HepG2 (cell line): ENCODE data around the gene VPS25. TPM values are rescaled to one million over a fixed set of nuclear protein-coding genes. Genes with fewer than 3 reads are reported as not detected.

Experiments used
- ATAC-seq: fragments of 200-7000 bp; cut with Tn5 transposase; 3 replicates; pipeline ENCODE4 v1.9.1; 2020; ENCODE audit warnings: mild to moderate bottlenecking, moderate library complexity
- BruUV-seq: library from RNA; stranded (reverse); fragments of 400-500 nt; replicated peaks from 2 replicates; lab custom pipeline; 2021; lab: Mats Ljungman, UMichigan
- CTCF ChIA-PET: fragments of 300-600 bp; formaldehyde crosslinking; extraction: SDS; loops from one replicate; lab custom pipeline; 2021; ENCODE audit warnings: low total read pairs, inconsistent platforms, low intra/inter-chr PET ratio; lab: Yijun Ruan, JAX
- POLR2A ChIA-PET: fragments of 350-600 bp; sonication (Branson Sonifier 250); formaldehyde crosslinking; loops from one replicate; lab custom pipeline; 2020; ENCODE audit warnings: antibody characterized with exemption, inconsistent platforms; lab: Yijun Ruan, JAX
- DNase-seq: peaks from one replicate; pipeline ENCODE4 v3.0.0-alpha.2; 2015; ENCODE audit warnings: low spot score
- FAIRE-seq: peaks from 3 replicates; lab custom pipeline; 2011; peaks lifted over from hg19 to GRCh38; lab: Jason Lieb, UNC
- H2AFZ ChIP-seq: one replicate; pipeline ENCODE4 v1.6.1; 2011; ENCODE audit warnings: low read length, inconsistent platforms
- H3K27ac ChIP-seq: fragments of 300-600 bp; 3 replicates; pipeline ENCODE4 v1.8.0; 2011; ENCODE audit warnings: mixed run types, mild to moderate bottlenecking, mixed read lengths, low read length, inconsistent platforms; ENCODE audit not compliant: insufficient read depth; ENCODE audit errors: extremely low read length
- H3K27me3 ChIP-seq, 2 experiments: fragments of 200-600 bp in 1 of 2; 2 replicates in 1 of 2; 3 replicates in 1 of 2; pipeline versions ENCODE4 v1.6.0 to v1.8.0; 2011; ENCODE audit warnings: low read length in 2 of 2, mild to moderate bottlenecking in 2 of 2, moderate library complexity in 2 of 2, inconsistent platforms in 1 of 2; ENCODE audit not compliant: insufficient read depth in 2 of 2, control insufficient read depth in 1 of 2
- H3K36me3 ChIP-seq, 2 experiments: fragments of 200-600 bp in 1 of 2; replicated peaks in 1 of 2; 2 replicates in 1 of 2; 3 replicates in 1 of 2; pipeline versions ENCODE4 v1.5.1 to v1.8.0; 2011; ENCODE audit warnings: low read length in 2 of 2, inconsistent platforms in 1 of 2; ENCODE audit not compliant: insufficient read depth in 2 of 2, control insufficient read depth in 1 of 2
- H3K4me1 ChIP-seq: 2 replicates; pipeline ENCODE4 v1.5.1; 2012; ENCODE audit warnings: low read length, inconsistent platforms; ENCODE audit not compliant: insufficient read depth
- H3K4me2 ChIP-seq: 2 replicates; pipeline ENCODE4 v1.6.0; 2011; ENCODE audit warnings: low read depth, low read length, inconsistent platforms
- H3K4me3 ChIP-seq, 3 experiments: fragments of 200-600 bp in 1 of 3; sonication (generic), shearing (Covaris generic) in 1 of 3; replicated peaks in 1 of 3; 2 replicates each; pipeline ENCODE4 v1.5.1; 2011 to 2016; ENCODE audit warnings: low read length in 3 of 3, inconsistent platforms in 2 of 3, low read depth in 2 of 3, mild to moderate bottlenecking in 2 of 3, control low read depth in 1 of 3, mixed read lengths in 1 of 3; ENCODE audit not compliant: insufficient read depth in 1 of 3
- H3K79me2 ChIP-seq: one replicate; pipeline ENCODE4 v1.6.1; 2011; ENCODE audit warnings: low read length, inconsistent platforms; ENCODE audit not compliant: insufficient read depth
- H3K9ac ChIP-seq: 2 replicates; pipeline ENCODE4 v1.6.0; 2011; ENCODE audit warnings: mild to moderate bottlenecking, low read depth, low read length, inconsistent platforms; ENCODE audit not compliant: insufficient read depth
- H3K9me3 ChIP-seq: 2 replicates; pipeline ENCODE4 v1.5.1; 2012; ENCODE audit warnings: mild to moderate bottlenecking, low read length
- H4K20me1 ChIP-seq: 2 replicates; pipeline ENCODE4 v1.6.0; 2011; ENCODE audit warnings: inconsistent platforms, mild to moderate bottlenecking, low read length, moderate library complexity; ENCODE audit not compliant: insufficient read depth
- ADNP ChIP-seq: sonication (generic); formaldehyde crosslinking; IDR thresholded peaks from 2 replicates; pipeline ENCODE4 v1.4.0; 2020; ENCODE audit warnings: missing genetic modification reagents
- BRCA1 ChIP-seq: sonication (generic); formaldehyde crosslinking; IDR thresholded peaks from 2 replicates; pipeline ENCODE4 v1.4.0; 2020; ENCODE audit warnings: missing genetic modification reagents
- EP300 ChIP-seq, 3 experiments: sonication (generic) in 1 of 3; formaldehyde crosslinking in 1 of 3; IDR thresholded peaks; 2 replicates each; pipeline versions ENCODE4 v1.5.1 to v1.6.1; 2011 to 2020; ENCODE audit warnings: low read depth in 2 of 3, low read length in 2 of 3, borderline replicate concordance in 1 of 3, improper control_type of control experiment in 1 of 3, mild to moderate bottlenecking in 1 of 3, missing genetic modification reagents in 1 of 3, moderate library complexity in 1 of 3
- FOXK2 ChIP-seq: fragments of 450-650 bp; IDR thresholded peaks from 2 replicates; pipeline ENCODE4 v1.6.1; 2016
- MATR3 ChIP-seq: sonication (generic); formaldehyde crosslinking; IDR thresholded peaks from 2 replicates; pipeline ENCODE4 v1.4.0; 2020; ENCODE audit warnings: missing genetic modification reagents
- MTA1 ChIP-seq: sonication (generic); formaldehyde crosslinking; IDR thresholded peaks from 2 replicates; pipeline ENCODE4 v1.4.0; 2020; ENCODE audit warnings: missing genetic modification reagents, mild to moderate bottlenecking, borderline replicate concordance
- NR2F6 ChIP-seq, 2 experiments: IDR thresholded peaks; 2 replicates each; pipeline ENCODE4 v1.6.1; 2016; ENCODE audit warnings: antibody characterized with exemption in 1 of 2, mild to moderate bottlenecking in 1 of 2
- NR3C1 ChIP-seq: sonication (generic); formaldehyde crosslinking; IDR thresholded peaks from 2 replicates; pipeline ENCODE4 v1.4.0; 2020; ENCODE audit warnings: missing genetic modification reagents
- SIX1 ChIP-seq: sonication (generic); formaldehyde crosslinking; IDR thresholded peaks from 2 replicates; pipeline ENCODE4 v1.4.0; 2020; ENCODE audit warnings: missing genetic modification reagents, borderline replicate concordance
- SRSF4 ChIP-seq: fragments of 200-400 bp; formaldehyde crosslinking; IDR thresholded peaks from one replicate; pipeline ENCODE4 v1.6.1; 2018; ENCODE audit warnings: mild to moderate bottlenecking, low read depth, low read length, moderate library complexity; ENCODE audit not compliant: poor library complexity, severe bottlenecking
- SUZ12 ChIP-seq: fragments of 150-350 bp; IDR thresholded peaks from 2 replicates; pipeline ENCODE4 v1.6.1; 2014; ENCODE audit warnings: low read depth, low read length
- ZNF30 ChIP-seq: sonication (generic); formaldehyde crosslinking; IDR thresholded peaks from 2 replicates; pipeline ENCODE4 v1.5.0; 2020; ENCODE audit warnings: mild to moderate bottlenecking, missing genetic modification reagents
- ZNF503 ChIP-seq: sonication (generic); formaldehyde crosslinking; IDR thresholded peaks from 2 replicates; pipeline ENCODE4 v1.4.0; 2020; ENCODE audit warnings: missing genetic modification reagents
- ZNF564 ChIP-seq: sonication (generic); formaldehyde crosslinking; IDR thresholded peaks from 2 replicates; pipeline ENCODE4 v1.8.1; 2023; ENCODE audit warnings: mild to moderate bottlenecking, missing genetic modification reagents
- ZNF709 ChIP-seq: sonication (generic); formaldehyde crosslinking; IDR thresholded peaks from 2 replicates; pipeline ENCODE4 v1.5.0; 2020; ENCODE audit warnings: mild to moderate bottlenecking, missing genetic modification reagents
- ZNF879 ChIP-seq: sonication (generic); formaldehyde crosslinking; IDR thresholded peaks from 2 replicates; pipeline ENCODE4 v1.8.1; 2023; ENCODE audit warnings: missing genetic modification reagents
- WGBS: methylation state at CpG from one replicate; pipeline ENCODE4 v1.1.6; 2017; ENCODE audit warnings: low lambda C conversion rate; 5-methylcytosine and 5-hydroxymethylcytosine counted together
- in situ Hi-C: cut with HindIII; loops from 2 replicates; pipeline ENCODE4 v1.10.0; 2017; ENCODE audit warnings: low pct_unique_long_range_greater_than_20kb; ENCODE audit not compliant: extremely low pct_ligation_motif_present
- intact Hi-C: fragments of 100-400 bp; cut with micrococcal nuclease; formaldehyde crosslinking; loops from one replicate; pipeline ENCODE4 v1.10.0; 2022; ENCODE audit not compliant: unreplicated experiment
- polyA plus RNA-seq, 8 experiments: library from polyadenylated mRNA; depleted of rRNA in 3 of 8; stranded (reverse) in 7 of 8; unstranded in 1 of 8; fragments of >200 nt; fragmentation: Illumina TruSeq in 4 of 8; extraction: Trizol in 4 of 8; gene quantifications; 2 replicates each; pipeline versions ENCODE4 v1.2.1 to v1.2.3, GENCODE V29; 2011 to 2016; ENCODE audit warnings: low read depth in 4 of 8, missing spikeins in 1 of 8, mixed read lengths in 1 of 8; ENCODE audit not compliant: insufficient read depth in 1 of 8
- total RNA-seq, 5 experiments: library from RNA; depleted of rRNA; stranded (reverse); fragments of >200 nt; fragmentation: Illumina TruSeq; extraction: Trizol; gene quantifications; 2 replicates each; pipeline ENCODE4 v1.2.3, GENCODE V29; 2016; ENCODE audit warnings: low read depth in 1 of 5
- TF ChIP-seq, protein P1 (sequence below): sonication (generic); formaldehyde crosslinking; IDR thresholded peaks from 2 replicates; pipeline ENCODE4 v1.9.0; 2021; ENCODE audit warnings: missing genetic modification reagents, borderline replicate concordance
- TF ChIP-seq, protein P2 (sequence below): sonication (generic); formaldehyde crosslinking; IDR thresholded peaks from 2 replicates; pipeline ENCODE4 v1.8.1; 2023; ENCODE audit warnings: missing genetic modification reagents, mild to moderate bottlenecking, borderline replicate concordance
- TF ChIP-seq, protein P3 (sequence below): IDR thresholded peaks from 2 replicates; pipeline ENCODE4 v1.6.1; 2016

Gene VPS25
- total and polyA plus RNA-seq, 2 of the 13 experiments (the other 11 are each of a cell fraction or from before 2014, with no cell fraction given), result 161 to 249 TPM

DNA sequence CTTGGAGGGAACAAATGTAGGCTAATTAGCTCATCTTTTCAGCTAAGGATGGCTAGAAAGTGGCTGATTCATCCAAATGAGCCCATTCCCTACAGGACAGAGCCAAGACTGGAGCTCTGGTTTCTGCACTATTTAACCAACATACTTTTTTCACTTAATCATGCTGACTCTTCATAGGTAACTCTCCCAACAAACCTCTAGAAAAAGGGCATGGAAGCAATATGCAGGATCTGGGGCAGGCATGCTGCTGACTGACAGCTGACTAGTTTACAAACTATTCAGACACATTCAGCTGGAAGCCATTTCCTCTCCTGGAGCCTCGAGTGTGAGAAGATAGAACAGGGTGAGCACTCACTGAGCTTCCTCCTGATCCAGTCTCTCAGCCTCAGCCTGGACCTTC is 44.6 kb downstream of the VPS25 start (continued):
- TF ChIP-seq ZNF503 (CRISPR knock-in tag), result no peak
- TF ChIP-seq ZNF879 (CRISPR knock-in tag), result no peak
- no peak for TF ChIP-seq MATR3
- TF ChIP-seq, all 625 proteins: peak for 0

- ATAC-seq (no peak), FAIRE-seq (no peak), DNase-seq (no peak)
- 99% methylated on average over 5 of the region's 5 CpGs for WGBS
- Histone ChIP-seq H2AFZ (no peak overlapping the region), H3K27me3 (peaks cover 0 to under 1% of the 10 kb centered on the region in 2 experiments; a peak in 1 of 5 replicates), H3K4me2 (no peak overlapping the region), H3K4me1 (peaks cover 27% of the 10 kb centered on the region), H3K4me3 (no peak overlapping the region), H3K36me3 (peaks cover 49 to 72% of the 10 kb centered on the region in 2 experiments), H3K79me2 (peaks cover 13% of the 10 kb centered on the region), H4K20me1 (no peaks in the 10 kb centered on the region), H3K27ac (no peak overlapping the region), H3K9me3 (no peaks in the 10 kb centered on the region), H3K9ac (no peak overlapping the region)
- no peak for TF ChIP-seq BRCA1
- no peak for TF ChIP-seq SIX1 (CRISPR knock-in tag)
- TF ChIP-seq NR2F6 (IDR thresholded peaks at IDR 0.05), result no peak
- no peak for TF ChIP-seq NR2F6 (CRISPR knock-in tag; IDR thresholded peaks at IDR 0.05)
- TF ChIP-seq, protein P1, sequence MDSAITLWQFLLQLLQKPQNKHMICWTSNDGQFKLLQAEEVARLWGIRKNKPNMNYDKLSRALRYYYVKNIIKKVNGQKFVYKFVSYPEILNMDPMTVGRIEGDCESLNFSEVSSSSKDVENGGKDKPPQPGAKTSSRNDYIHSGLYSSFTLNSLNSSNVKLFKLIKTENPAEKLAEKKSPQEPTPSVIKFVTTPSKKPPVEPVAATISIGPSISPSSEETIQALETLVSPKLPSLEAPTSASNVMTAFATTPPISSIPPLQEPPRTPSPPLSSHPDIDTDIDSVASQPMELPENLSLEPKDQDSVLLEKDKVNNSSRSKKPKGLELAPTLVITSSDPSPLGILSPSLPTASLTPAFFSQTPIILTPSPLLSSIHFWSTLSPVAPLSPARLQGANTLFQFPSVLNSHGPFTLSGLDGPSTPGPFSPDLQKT (CRISPR knock-in tag), result no peak
- TF ChIP-seq, protein P2, sequence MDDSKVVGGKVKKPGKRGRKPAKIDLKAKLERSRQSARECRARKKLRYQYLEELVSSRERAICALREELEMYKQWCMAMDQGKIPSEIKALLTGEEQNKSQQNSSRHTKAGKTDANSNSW (CRISPR knock-in tag), result no peak
- TF ChIP-seq MTA1 (CRISPR knock-in tag), result no peak
- no peak for TF ChIP-seq MATR3
- no peak for TF ChIP-seq EP300 (IDR thresholded peaks at IDR 0.05; ENCODE audit: low read depth in 2 of 2, low read length in 2 of 2)
- TF ChIP-seq EP300 (CRISPR knock-in tag; IDR thresholded peaks at IDR 0.05; ENCODE audit: borderline replicate concordance), result no peak
- TF ChIP-seq NR3C1 (CRISPR knock-in tag), result no peak
- TF ChIP-seq ZNF30 (CRISPR knock-in tag), result no peak
- no peak for TF ChIP-seq ZNF709 (CRISPR knock-in tag)
- no peak for TF ChIP-seq FOXK2
- TF ChIP-seq, protein P3, sequence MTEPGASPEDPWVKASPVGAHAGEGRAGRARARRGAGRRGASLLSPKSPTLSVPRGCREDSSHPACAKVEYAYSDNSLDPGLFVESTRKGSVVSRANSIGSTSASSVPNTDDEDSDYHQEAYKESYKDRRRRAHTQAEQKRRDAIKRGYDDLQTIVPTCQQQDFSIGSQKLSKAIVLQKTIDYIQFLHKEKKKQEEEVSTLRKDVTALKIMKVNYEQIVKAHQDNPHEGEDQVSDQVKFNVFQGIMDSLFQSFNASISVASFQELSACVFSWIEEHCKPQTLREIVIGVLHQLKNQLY (CRISPR knock-in tag), result no peak
- TF ChIP-seq ADNP, result no peak
- TF ChIP-seq SRSF4, result no peak
- no peak for TF ChIP-seq SUZ12
- no peak for TF ChIP-seq ZNF564 (CRISPR knock-in tag)
- no TSS peak for BruUV-seq
- in situ Hi-C loops, result no loop called here
- intact Hi-C loops, result no loop called here
- ChIA-PET CTCF (no interaction called here), POLR2A (interaction anchor here (0.6 to 4.6 kb wide), 3 partner anchors 14 to 21 kb away, joined by 4 to 29 read pairs (median 8); partner anchors contain the start of genes CNTD1 and COA3)
These were observed 45.1 kb downstream of the VPS25 start for GRCh38 chr17:42818379-42818778.
